ENCODE data around the gene ISLR. TPM values are rescaled to one million over a fixed set of nuclear protein-coding genes. Genes with fewer than 3 reads are reported as not detected.

Gene ISLR
- total and polyA plus RNA-seq, 2 experiments from 2014 or later = 0.55 TPM; not detected in 1

GRCh38 chr15:74167891-74168331, 5.6 kb upstream of the ISLR start:
- Histone ChIP-seq H3K4me2 (no peak overlapping the region), H3K4me3 (no peak overlapping the region), H3K79me2 (replicated peaks; ENCODE audit: insufficient read depth) (no peaks in the 10 kb centered on the region), H3F3A (replicated peaks; ENCODE audit: low read depth) (no peaks in the 10 kb centered on the region), H3K9me2 (ENCODE audit: insufficient read depth) (no peaks in the 10 kb centered on the region), H3K36me3 (ENCODE audit: insufficient read depth) (no peaks in the 10 kb centered on the region), H3K4me1 (ENCODE audit: insufficient read depth) (peaks cover 5% of the 10 kb centered on the region; the same call in 1 of the 2 replicates), H2AFZ (no peak overlapping the region), H4K20me1 (replicated peaks; ENCODE audit: insufficient read depth) (no peaks in the 10 kb centered on the region), H3K27me3 (ENCODE audit: insufficient read depth) (no peaks in the 10 kb centered on the region; the same call in 1 of the 2 replicates), H3K27ac (ENCODE audit: low read depth) (no peak overlapping the region)
- Mint-ChIP-seq H3K36me3 (ENCODE audit: low read depth) (no peaks in the 10 kb centered on the region), H3K4me1 (peaks cover 22% of the 10 kb centered on the region), H3K27me3 (ENCODE audit: insufficient read depth, low read depth, poor library complexity) (peaks cover 18% of the 10 kb centered on the region), H3K27ac (no peak overlapping the region), H3K4me3 (no peak overlapping the region), H3K9me3 (peaks cover 5% of the 10 kb centered on the region; the same call in 2 of the 3 replicates)
- no peak for TF ChIP-seq EZH2 (IDR thresholded peaks at IDR 0.05; ENCODE audit: low read depth, unreplicated experiment)
- TF ChIP-seq REST (IDR thresholded peaks at IDR 0.05; ENCODE audit: unreplicated experiment) = no peak
- TF ChIP-seq ETS1 (IDR thresholded peaks at IDR 0.05) = no peak
- TF ChIP-seq EZH2phosphoT487 (IDR thresholded peaks at IDR 0.05; ENCODE audit: unreplicated experiment) = no peak
- no peak for TF ChIP-seq CTCF (conservative IDR thresholded peaks at IDR 0.05; ENCODE audit: low read depth in 2 of 2)
- TF ChIP-seq ZNF331 (CRISPR knock-in tag; IDR thresholded peaks at IDR 0.05; ENCODE audit: low read depth) = no peak
- TF ChIP-seq JUNB (IDR thresholded peaks at IDR 0.05; ENCODE audit: unreplicated experiment) = no peak
- TF ChIP-seq POLR2AphosphoS5 (IDR thresholded peaks at IDR 0.05; ENCODE audit: low read depth) = no peak
- no peak for TF ChIP-seq CREB1 (CRISPR knock-in tag; IDR thresholded peaks at IDR 0.05; ENCODE audit: low read depth)
- TF ChIP-seq ZNF114 (CRISPR knock-in tag; IDR thresholded peaks at IDR 0.05) = no peak
- TF ChIP-seq NANOG (IDR thresholded peaks at IDR 0.05; ENCODE audit: borderline replicate concordance) = no peak
- TF ChIP-seq STAT1 (IDR thresholded peaks at IDR 0.05; ENCODE audit: unreplicated experiment) = no peak
- TF ChIP-seq ZNF462 (CRISPR knock-in tag; IDR thresholded peaks at IDR 0.05) = no peak
- no peak for DNase-seq (ENCODE audit: low spot score)
- no peak for ATAC-seq

Data from GM23338 (cell line).